SHP77 treated with DMSO at 0.1 percent for 48 hours (cell line): ENCODE results near the gene IFI27L2.

Source experiments
- DNase-seq: peaks from one replicate; lab custom pipeline; 2025; lab: John Stamatoyannopoulos, UW

Gene IFI27L2

DNA sequence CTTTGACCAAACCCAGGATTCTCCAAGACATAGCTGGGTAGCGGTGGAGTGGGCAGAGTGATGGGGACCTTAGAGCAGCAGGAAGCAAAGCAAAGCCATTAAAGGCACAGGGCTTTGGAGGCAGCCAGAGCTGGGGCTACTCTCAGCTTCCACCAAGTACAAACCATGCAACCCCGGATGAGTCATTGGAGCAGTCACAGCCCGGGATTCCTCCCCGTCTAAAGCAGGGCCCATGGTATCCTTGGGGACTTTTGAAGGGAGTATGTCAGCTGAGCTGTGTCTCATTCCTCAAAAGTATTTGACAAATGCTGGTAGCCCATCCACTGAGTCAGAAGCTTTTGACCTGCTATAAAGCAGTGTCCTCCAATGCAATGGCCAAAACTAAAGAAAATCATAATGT, 28.6 kb downstream of the IFI27L2 start:
- DNase-seq = no peak

DNA sequence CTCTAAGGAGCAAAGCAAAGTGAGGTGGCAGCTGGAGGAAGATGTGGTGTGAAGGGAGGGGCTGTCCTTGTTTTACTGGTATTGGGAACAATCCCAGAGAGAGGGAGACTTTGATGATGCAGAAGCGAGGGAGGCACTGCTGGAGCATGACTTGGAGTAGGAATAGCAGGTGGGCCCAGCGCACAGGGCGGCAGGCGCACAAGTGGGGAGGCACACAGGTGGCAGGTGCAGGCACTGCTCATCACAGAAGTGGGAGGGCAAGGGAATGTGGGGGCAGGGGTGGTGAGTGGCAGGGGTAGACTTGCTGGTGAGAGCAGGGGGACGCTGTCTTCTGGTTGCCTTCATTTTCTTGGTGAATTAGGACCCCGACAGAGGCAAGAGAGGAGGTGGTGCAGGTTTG, 30.4 kb downstream of the IFI27L2 start:
- DNase-seq = no peak

DNA sequence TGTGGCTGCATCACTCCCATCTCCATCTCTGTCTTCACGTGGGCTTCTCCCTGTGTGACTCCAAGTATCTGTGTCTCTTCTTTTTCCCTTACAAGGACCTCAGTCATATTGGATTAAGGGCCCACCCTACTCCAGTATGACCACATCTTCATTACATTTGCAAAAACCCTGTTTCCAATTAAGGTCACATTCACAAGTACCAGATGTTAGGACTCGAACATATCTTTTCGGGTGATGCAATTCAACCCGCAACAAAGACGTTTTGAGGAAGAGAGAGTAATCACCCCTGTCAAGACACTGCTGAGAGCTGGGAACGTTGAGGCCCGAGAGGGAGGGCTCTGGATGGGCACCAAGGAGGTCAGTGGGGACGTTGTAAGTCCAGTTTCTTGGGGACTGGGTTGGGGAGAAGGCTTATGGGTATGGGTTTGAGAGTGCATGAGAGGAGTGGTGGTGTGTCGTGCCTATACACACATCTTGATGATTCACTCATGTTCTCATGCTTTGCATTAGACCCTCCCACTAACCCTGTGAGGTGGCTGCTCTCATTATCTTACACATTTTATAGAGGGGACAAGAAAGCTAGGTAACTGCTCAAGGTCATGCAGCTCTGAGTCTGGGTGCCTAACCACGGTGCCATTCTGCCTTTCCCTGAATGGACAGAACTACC, 30.9 kb downstream of the IFI27L2 start:
- DNase-seq = no peak

DNA sequence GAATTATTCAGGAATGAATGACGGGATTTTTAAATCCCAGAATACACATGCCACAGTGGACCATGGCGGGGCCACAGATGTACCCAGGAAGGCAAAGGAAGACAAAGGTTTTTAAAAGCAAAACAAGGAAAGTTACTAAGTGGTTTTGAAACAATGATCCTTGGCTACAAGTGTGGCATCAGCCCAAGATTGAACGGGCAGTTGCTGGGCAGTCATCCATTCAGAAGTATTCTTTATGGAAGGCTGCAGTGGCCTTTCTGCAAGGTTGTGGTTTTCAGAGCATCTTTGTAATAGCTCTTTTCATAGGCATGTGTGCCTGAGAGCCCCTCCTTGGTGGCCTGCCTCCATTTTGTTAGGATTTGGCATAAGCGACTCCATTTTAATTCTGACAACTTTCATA, 32.3 kb downstream of the IFI27L2 start:
- DNase-seq = no peak

DNA sequence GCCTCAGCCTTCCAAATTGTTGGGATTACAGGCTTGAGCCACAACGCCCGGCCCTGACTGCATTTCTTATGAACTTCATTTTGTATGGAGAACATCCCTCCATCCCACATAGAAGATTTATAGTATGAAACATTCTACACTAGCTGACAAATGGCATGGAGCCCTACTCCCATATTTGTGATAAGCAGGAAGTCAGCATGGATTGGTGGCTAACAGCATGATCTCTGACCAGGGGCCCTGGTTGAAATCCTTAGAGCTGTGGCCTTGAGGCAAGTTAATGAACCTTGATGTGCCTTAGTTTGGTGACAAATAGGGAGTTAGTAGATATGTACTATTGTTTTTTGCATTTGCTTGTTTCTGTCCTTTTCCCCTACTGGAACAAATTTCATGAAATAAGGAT, 36.0 kb downstream of the IFI27L2 start:
- DNase-seq = no peak

DNA sequence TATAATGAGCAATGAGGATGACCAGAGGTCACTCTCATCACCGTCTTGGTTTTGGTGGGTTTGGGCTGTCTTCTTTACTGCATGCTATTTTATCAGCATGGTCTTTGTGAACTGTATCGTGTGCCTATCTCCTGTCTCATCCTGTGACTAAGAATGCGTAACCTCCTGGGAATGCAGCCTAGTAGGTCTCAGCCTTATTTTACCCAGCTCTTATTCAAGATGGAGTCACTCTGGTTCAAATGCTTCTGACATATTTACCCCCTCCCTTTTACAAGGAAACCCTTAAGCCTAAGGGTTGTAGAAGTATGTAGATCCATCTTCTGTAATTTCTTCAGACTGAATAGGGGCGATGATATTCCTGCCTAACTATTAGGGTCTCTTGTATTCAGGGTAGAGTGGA, 39.9 kb downstream of the IFI27L2 start:
- no peak for DNase-seq

DNA sequence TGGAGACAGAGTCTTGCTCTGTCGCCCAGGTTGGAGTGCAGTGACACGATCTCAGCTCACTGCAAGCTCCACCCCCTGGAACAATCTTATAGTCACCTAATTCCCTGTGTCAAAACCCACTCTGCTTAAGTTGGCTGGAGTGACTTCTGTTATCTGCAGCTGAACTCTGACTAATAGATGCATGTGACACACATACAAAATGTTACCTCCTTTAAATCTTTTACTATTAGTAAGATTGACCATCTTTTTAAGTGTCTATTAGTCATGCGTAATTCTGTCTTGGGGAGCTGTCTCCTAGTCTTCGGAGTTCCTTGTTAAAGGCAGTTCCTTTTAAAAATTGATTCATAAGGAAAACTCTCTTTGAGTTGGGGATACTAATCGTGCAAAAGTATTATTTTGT, 40.9 kb downstream of the IFI27L2 start:
- no peak for DNase-seq

DNA sequence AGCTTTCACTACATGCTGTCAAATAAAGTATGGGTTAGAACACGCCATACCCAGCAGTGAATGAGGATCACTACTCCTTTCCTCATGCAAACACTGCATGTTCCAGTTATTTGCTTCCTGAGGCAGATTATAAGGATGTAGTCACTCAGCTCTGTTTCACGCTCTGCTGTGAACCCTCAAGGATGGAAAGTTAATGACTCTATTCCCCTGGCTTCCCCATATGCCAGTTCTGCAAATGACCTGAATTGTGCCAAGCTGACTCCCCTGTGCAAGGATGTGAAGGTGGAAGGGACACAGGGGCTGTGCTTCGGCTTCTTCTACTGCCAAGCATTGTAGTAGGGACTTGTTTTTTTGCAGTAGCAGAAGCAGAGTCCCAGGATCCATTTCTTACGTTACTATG, 41.5 kb downstream of the IFI27L2 start:
- DNase-seq = no peak

DNA sequence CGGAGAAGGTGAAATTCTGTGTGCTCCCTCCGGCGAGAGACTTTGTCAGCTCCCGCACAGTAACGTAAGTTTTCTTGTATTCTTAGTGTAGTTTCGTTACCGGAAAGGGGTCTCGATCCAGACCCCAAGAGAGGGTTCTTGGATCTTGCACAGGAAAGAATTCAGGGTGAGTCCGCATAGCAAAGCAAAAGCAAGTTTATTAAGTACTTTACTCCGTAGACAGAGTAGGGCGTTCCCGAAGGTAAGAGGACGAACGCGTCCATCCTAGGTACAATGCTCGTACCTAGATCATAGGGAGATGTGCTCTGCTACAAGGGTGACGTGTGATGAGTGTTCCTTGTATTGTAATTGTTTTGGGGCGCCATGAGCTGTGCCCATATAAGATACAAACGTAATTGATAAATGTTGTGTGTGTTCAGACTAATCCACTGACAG, 48.0 kb downstream of the IFI27L2 start:
- peak; percentile 46 for DNase-seq

DNA sequence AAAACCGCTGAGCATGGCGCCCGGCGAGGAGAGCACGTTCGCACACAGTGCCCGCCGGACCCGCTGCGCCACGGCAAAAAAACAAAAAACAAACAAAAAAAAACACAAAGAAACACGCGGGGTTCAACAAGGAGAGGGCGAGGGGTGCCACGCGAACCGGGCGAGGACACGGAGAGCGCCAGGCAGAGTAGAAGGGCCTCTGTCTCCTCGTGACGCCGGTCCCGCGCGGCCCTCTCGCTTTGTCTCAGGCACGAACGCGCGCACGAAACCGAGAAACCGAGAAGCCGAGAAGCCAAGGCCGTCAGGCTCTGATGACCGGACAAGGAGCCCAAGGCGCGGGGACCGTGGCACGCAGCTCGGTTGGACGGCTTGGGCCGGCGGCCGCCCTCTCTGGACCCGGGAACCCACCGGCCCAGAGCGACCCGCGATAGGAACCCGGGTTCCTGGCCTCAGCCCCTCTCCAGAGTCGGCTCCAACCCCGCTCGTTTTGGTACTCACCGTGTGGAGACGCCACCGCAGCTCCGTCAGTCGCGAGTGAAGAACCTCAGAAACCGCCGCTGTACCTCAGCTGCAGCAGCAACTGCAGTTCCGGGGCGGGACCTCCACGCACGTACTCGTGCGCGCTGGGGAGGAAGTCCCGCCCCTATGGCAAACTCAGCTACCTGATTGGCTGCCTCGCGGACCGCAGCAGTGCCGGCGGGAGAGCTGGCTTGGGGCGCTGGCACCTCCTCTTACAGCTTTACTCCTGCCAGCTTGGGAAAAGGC, 48.6 kb downstream of the IFI27L2 start, which contains the start of the genes DDX24 and IFI27L1:
Gene DDX24 (minus strand): TSS at position 582 of the 765 bp plus-strand sequence. CDS start 1,460 bp downstream, outside the sequence.
Gene IFI27L1 (plus strand): TSS at position 690 of the 765 bp plus-strand sequence. CDS start 15,628 bp downstream, outside the sequence.
- peak; percentile 81 for DNase-seq

DNA sequence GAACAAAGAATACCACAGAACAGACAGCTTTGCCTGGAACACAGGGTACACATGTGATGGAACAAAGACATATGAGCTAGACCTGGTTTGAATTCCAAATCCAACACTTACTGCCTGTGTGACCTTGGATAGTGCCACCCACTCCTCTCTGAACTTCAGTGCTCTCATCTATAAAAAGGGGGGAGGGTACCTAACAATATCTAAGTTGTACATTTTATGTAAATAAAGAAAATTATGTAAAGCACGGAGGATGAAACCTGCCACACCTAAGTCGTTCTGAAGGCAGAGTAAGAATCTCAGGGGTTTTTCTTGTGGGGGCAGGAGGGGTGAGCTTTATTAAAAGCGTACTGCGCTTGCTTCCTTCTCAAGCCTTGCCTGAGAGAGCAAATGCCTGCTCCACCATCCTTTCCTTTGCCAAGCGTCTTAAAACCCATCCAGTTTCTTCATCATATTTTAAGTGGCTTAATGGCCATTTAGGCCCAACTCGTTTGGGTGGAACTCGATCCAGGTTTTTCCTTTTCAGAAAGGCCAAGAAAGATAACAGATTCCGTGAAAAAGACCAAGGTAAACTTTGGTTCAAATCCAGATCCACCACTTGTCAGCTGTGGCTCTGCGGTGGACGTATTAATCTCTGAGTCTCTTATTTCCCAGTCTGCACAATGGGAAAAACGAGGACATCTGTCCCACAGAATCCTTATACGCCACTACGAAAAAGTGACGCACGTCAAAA, 49.3 kb downstream of the IFI27L2 start:
- no peak for DNase-seq

DNA sequence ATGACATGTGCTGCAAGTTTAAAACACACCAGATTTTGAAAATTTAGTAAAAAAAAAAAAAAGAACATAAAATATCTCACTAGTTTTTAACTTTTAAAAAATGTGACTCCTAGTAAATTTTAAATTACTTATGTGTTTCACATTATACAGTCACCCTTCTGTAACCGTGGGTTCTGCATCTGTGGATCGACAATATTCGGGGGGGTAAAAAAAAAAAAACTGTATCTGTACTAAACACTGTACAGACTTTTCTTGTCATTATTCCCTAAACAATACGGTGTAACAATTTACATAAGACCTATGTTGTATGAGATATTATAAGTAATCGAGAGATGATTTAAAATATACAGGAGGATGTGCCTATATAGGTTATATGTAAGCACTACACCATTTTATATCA, 51.6 kb downstream of the IFI27L2 start:
- no peak for DNase-seq
